Putamen (tissue), 1 donor: ENCODE measurements around the gene PAM16.
"Not testable (repeated sequence)": the region's sequence is repeated elsewhere in the genome, so short reads cannot be mapped to it uniquely, and the experiment has no call there.

Experiments used
- DNase-seq: peaks from one replicate; pipeline ENCODE4 v3.0.0-alpha.2; 2016; ENCODE audit warnings: low spot score

Gene PAM16

DNA sequence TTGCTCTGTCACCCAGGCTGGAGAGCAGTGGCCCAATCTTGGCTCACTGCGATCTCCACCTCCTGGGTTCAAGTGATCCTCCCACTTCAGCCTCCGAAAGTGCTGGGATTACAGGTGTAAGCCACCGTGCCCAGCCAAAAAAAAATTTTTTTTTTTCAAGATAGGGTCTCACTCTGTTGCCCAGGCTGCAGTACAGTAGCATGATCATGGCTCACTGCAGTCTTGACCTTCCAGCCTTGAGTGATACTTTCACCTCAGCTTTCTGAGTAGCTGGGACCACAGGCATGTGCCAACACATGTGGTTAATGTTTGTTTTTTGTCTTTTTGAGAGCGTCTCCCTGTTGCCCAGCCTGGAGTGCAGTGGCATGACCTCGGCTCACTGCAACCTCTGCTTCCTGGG lies 1.7 kb upstream of the PAM16 start:
- no peak for DNase-seq

GRCh38 chr16:4351880-4352279 lies 759 bp upstream of the PAM16 start:
- DNase-seq, result no peak

GRCh38 chr16:4350365-4350786 lies 745 bp downstream of the PAM16 start:
- no peak for DNase-seq

DNA sequence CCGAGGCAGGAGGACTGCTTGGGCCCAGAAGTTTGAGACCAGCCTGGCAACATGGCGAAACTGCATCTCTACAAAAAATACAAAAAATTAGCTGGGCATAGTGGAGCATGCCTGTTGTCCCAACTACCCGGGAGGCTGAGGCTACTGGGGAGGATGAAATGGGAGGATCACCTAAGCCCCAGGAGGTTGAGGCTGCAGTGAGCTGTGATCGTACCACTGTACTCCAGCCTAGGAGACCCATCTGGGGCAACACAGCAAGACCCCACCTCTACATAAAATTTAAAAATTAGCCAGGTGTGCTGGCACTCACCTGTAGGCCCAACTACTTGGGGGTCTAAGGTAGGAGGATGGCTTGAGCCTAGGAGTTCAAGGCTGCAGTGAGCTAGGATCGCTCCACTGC lies 1.8 kb downstream of the PAM16 start:
- no peak for DNase-seq

GRCh38 chr16:4347765-4348509 lies 3.2 kb downstream of the PAM16 start:
- DNase-seq, result no peak

GRCh38 chr16:4347010-4347409 lies 4.1 kb downstream of the PAM16 start:
- DNase-seq, result no peak

DNA sequence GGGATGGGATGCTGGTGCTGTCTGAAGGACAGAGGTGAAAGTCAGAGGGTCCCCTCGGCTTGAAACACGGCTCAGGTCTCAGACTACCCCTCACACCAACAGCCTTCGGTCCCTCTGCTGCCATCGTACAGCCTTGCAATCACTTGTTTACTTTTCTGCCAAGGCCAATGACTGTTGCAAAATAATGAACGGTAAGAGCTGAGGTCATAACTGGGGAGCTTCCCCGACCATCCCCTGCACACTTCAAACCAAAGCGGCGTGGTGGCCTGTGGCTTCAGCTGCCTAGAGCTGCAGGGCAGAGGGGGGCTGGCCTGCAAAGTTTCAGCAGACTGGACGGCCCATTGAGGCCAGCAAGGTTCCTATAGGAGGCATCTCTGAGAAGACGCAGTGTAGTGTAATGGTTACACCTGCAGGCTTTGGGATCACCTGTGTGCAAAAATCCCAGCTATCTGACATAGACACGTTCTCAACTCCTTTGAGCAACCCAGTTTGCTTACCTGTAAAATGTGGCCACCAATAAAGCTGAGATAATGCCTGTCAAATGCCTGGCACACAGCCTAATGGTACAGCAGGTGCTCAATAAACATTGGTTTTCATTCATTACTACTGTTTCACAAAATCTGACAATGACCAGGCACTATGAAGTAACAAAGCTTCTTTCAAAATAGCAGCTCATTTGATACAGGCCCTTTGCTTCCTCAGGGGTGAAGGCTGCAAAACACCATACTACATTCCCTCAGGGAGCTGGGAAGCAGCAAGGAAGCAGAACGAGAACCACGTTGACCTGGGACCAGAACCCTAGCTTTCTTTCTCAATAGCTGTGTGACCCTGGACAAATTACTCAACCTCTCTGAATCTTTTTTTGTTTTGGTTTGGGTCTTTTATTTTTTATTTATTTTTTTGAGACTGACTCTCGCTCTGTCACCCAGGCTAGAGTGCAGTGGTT lies 5.0 kb downstream of the PAM16 start:
- no peak for DNase-seq

DNA sequence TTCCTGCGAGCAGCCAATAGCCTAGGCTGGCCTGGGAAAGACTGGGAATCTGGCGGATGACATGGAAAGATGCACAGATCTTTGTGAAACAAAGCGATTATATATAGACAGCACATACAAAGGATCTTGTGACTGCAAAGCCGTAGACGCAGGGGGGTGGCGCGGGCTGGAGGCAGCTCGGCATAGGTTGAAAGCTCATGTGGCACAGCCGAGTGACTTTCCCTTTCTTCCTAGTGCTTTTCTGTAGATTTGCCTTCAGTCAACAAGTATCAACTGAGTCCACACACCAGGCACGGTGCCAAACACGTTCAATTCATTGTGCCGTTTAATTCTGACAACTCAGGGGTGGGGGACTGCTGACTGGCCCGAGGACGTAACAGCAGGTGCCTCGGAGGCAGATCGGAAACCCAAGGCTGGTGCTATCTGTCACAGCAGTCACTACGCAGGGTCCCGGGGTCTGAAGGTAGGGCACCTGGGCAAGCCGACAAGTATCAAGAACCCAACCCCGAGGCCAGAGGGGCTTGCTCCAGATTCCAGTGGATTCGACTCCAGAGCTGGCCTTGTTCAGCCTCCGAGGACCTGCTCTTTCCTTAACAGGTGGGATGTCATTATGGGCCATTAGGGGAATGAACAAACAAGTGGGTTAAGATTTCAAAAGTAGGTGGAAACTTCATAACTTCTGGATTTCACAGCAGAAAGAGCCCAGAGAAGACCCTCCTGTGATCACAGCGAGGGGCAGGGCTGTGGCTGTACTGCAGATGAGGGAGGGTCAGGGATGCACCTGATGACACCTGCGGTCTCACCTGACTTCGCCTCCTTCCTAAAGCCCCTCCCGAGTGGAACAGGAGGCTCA lies 5.9 kb downstream of the PAM16 start:
- peak; percentile 80 for DNase-seq

GRCh38 chr16:4344300-4344982 lies 6.7 kb downstream of the PAM16 start:
- DNase-seq, result not testable (repeated sequence)

GRCh38 chr16:4342866-4343744 lies 8.0 kb downstream of the PAM16 start:
- no peak for DNase-seq

DNA sequence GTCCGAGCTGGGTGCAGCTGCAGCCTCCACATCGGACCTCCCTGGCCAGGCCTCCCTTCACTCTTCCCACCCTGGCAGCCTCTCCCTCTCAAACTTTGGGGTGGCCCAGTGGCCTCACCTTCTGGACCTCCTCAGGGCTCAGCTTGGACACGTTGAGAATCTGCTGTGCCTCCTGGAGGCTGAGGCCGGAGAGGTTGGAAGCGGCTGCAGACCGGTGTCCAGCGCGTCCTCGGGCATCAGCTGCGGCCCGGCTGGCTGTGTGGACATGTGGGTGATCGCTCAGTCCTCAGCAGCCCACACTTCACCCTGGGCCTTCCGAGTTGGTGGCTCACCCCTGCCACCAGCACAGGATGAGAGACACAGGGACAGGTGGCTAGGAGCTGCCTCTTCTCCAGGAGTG lies 9.9 kb downstream of the PAM16 start:
- DNase-seq, result no peak

- DNase-seq, result no peak
These were observed 10.7 kb downstream of the PAM16 start for GRCh38 chr16:4340443-4340842.

- DNase-seq, result no peak
These were observed 11.2 kb downstream of the PAM16 start for GRCh38 chr16:4339909-4340308.

DNA sequence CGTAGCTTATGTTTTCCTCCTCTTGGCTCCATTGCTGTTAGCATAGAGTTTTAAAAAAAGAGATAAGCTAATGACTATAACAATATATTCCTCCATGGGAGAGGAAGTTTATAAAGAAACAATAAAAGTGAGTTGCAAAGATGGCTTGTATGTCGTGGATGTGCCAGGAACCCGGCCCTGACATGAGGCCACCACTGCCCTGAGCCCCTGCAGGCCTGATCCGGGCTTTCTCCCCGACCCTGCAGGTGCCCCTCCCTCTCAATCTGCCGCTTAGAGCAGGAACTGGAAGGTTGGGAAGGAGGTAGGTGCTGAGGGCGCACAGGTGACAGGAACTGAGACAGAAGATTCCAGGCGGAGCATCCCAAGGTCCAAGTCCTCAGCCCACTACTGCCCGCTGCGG lies 11.7 kb downstream of the PAM16 start:
- no peak for DNase-seq

- no peak for DNase-seq
These were observed 12.3 kb downstream of the PAM16 start for GRCh38 chr16:4338712-4339299.

GRCh38 chr16:4338125-4338582 lies 13.0 kb downstream of the PAM16 start:
- DNase-seq, result no peak

DNA sequence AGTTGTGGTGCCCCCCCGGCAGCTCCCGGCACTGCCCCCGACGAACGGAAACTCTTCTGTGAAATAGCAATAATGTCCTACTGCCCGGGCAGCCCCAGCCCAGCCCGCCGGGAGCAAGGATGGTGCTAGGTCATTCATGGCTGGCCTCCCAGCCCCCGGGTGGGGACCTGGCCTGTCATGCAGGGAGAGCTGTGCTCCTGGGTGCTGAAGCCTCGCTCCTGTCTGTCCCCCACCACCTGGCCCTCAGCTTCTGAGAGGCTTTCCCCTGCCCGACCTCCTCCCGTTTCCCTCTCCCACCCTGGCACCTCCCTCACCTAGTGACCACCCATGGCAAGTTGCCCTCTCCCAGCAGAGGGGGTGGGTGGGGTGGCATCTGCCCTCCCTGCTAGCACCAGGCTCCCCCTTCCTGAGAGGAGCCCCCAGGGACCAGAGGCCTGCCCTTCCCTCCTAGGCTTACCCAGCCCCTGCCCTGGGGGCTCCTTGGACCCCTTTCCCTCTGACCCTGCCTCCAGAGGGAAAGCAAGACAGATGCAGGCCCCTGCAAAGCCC lies 13.5 kb downstream of the PAM16 start:
- no peak for DNase-seq

DNA sequence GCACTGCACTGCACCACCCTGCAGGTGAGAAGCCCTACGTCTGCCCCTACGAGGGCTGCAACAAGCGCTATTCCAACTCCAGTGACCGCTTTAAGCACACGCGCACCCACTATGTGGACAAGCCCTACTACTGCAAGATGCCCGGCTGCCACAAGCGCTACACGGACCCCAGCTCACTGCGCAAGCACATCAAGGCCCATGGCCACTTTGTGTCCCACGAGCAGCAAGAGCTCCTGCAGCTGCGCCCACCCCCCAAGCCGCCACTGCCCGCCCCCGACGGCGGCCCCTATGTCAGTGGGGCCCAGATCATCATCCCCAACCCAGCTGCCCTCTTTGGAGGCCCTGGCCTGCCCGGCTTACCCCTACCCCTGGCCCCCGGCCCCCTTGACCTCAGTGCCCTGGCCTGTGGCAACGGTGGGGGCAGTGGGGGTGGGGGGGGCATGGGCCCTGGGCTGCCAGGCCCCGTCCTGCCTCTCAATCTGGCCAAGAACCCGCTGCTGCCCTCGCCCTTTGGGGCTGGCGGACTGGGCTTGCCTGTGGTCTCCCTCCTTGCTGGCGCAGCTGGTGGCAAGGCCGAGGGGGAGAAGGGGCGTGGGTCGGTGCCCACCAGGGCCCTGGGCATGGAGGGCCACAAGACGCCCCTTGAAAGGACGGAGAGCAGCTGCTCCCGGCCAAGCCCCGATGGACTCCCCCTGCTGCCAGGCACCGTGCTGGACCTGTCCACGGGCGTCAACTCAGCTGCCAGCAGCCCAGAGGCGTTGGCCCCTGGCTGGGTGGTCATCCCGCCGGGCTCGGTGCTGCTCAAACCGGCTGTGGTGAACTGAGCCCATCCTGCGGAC lies 14.2 kb downstream of the PAM16 start:
- DNase-seq, result no peak
